HG03060 (cell line): ENCODE data around the gene NOC2L.
"Not testable (repeated sequence)": the region's sequence is repeated elsewhere in the genome, so short reads cannot be mapped to it uniquely, and the experiment has no call there.

Experiments
- ATAC-seq: cut with Tn5 transposase; IDR thresholded peaks from one replicate; pipeline ENCODE4 v1.9.1; 2021; ENCODE audit warnings: low read depth, moderate number of reproducible peaks; ENCODE audit not compliant: unreplicated experiment

Gene NOC2L

GRCh38 chr1:963746-964525 is 4.9 kb upstream of the NOC2L start:
- no peak for ATAC-seq

- ATAC-seq: no peak
These were observed 4.2 kb upstream of the NOC2L start for GRCh38 chr1:963301-963651.

GRCh38 chr1:962381-963300 is 3.6 kb upstream of the NOC2L start:
- ATAC-seq: no peak

- ATAC-seq: no peak
These were observed 2.1 kb upstream of the NOC2L start for GRCh38 chr1:961132-961669.

GRCh38 chr1:960363-961131 is 1.5 kb upstream of the NOC2L start, which contains the start of gene KLHL17:
Gene KLHL17 (plus strand): TSS chr1:960584. CDS start chr1:960694, 110 bp downstream.
- no peak for ATAC-seq

GRCh38 chr1:959731-960362 is 791 bp upstream of the NOC2L start:
- no peak for ATAC-seq

- no peak for ATAC-seq
These were observed 2.4 kb downstream of the NOC2L start for GRCh38 chr1:956636-957035.

- no peak for ATAC-seq
These were observed 3.6 kb downstream of the NOC2L start for GRCh38 chr1:955474-955873.

GRCh38 chr1:954927-955326 is 4.1 kb downstream of the NOC2L start:
- no peak for ATAC-seq

GRCh38 chr1:953524-954320 is 5.3 kb downstream of the NOC2L start:
- no peak for ATAC-seq

- no peak for ATAC-seq
These were observed 6.5 kb downstream of the NOC2L start for GRCh38 chr1:952603-953002.

GRCh38 chr1:952201-952600 is 6.9 kb downstream of the NOC2L start:
- ATAC-seq: no peak

GRCh38 chr1:951364-951763 is 7.7 kb downstream of the NOC2L start:
- ATAC-seq: no peak

GRCh38 chr1:950881-951280 is 8.2 kb downstream of the NOC2L start:
- no peak for ATAC-seq

GRCh38 chr1:950268-950667 is 8.8 kb downstream of the NOC2L start:
- ATAC-seq: no peak

GRCh38 chr1:947958-948357 is 11.1 kb downstream of the NOC2L start:
- ATAC-seq: no peak

- ATAC-seq: not testable (repeated sequence)
These were observed 12.2 kb downstream of the NOC2L start for GRCh38 chr1:946811-947210.

GRCh38 chr1:945688-946556 is 13.1 kb downstream of the NOC2L start:
- no peak for ATAC-seq
